Measurements from ENCODE around the gene MPHOSPH8. TPM values are rescaled to one million over a fixed set of nuclear protein-coding genes. Genes with fewer than 3 reads are reported as not detected.

The MPHOSPH8 gene
- total and polyA plus RNA-seq, 2 donors (not counting 1 experiment from before 2014, with no cell fraction given), result 18.3 to 18.8 TPM

Other genes with a start within 250 kb of the MPHOSPH8 start
- not detected in 2 replicates for gene TPTE2, start 72.1 kb upstream of the MPHOSPH8 start, total RNA-seq
- not detected in 2 replicates for gene TPTE2, start 72.1 kb upstream of the MPHOSPH8 start, polyA plus RNA-seq
- gene PSPC1, start 149.3 kb downstream of the MPHOSPH8 start, total RNA-seq, result 52.8 and 56.2 TPM in 2 replicates
- gene PSPC1, start 149.3 kb downstream of the MPHOSPH8 start, polyA plus RNA-seq, result 47.2 and 52.8 TPM in 2 replicates
- gene ZMYM5, start 230.0 kb downstream of the MPHOSPH8 start, total RNA-seq, result 17.5 and 32.4 TPM in 2 replicates
- 9.0 and 11.3 TPM in 2 replicates for gene ZMYM5, start 230.0 kb downstream of the MPHOSPH8 start, polyA plus RNA-seq

Data from fibroblast of lung (primary cell).